K562 (cell line): Measurements from ENCODE around the gene KCNJ14.

Experiments used
- CTCF ChIP-seq, 3 experiments: IDR thresholded peaks in 2 of 3; conservative IDR thresholded peaks in 1 of 3; 2 replicates each; pipeline ENCODE4 v1.5.1; 2011 to 2012; ENCODE audit warnings: low read length in 3 of 3, mild to moderate bottlenecking in 3 of 3, control low read depth in 2 of 3, improper control_type of control experiment in 1 of 3, inconsistent platforms in 1 of 3, low read depth in 1 of 3, mixed read lengths in 1 of 3, moderate library complexity in 1 of 3; ENCODE audit not compliant: insufficient read depth in 2 of 3
- JUN ChIP-seq, 2 experiments: sonication (generic) in 1 of 2; formaldehyde crosslinking in 1 of 2; IDR thresholded peaks; 2 replicates each; pipeline versions ENCODE4 v1.6.1 to v1.8.0; 2012 to 2022; ENCODE audit warnings: borderline replicate concordance in 2 of 2, mild to moderate bottlenecking in 2 of 2, improper control_type of control experiment in 1 of 2, low read depth in 1 of 2, low read length in 1 of 2, missing genetic modification reagents in 1 of 2
- KLF10 ChIP-seq: fragments of 250-450 bp; sonication (Bioruptor Pico); IDR thresholded peaks from 2 replicates; pipeline ENCODE4 v1.6.1; 2021; ENCODE audit warnings: matching md5 sums
- MTF1 ChIP-seq: fragments of 250-450 bp; sonication (Bioruptor Pico); IDR thresholded peaks from 2 replicates; pipeline ENCODE4 v1.9.0; 2021; ENCODE audit warnings: moderate library complexity, mild to moderate bottlenecking, inconsistent platforms, borderline replicate concordance
- ZBTB33 ChIP-seq: sonication (generic); formaldehyde crosslinking; IDR thresholded peaks from 2 replicates; pipeline ENCODE4 v1.8.1; 2023; ENCODE audit warnings: mild to moderate bottlenecking, missing genetic modification reagents

GRCh38 chr19:48484931-48485612, 29.7 kb downstream of the KCNJ14 start:
- TF ChIP-seq MTF1 (no peak), CTCF (IDR thresholded peaks at IDR 0.05 in 2 of 3, conservative IDR thresholded peaks at IDR 0.05 in 1 of 3; ENCODE audit: insufficient read depth in 2 of 3, low read depth in 1 of 3, low read length in 3 of 3) (no peak), ZBTB33 (CRISPR knock-in tag) (no peak), KLF10 (CRISPR knock-in tag) (no peak), JUN (IDR thresholded peaks at IDR 0.05; ENCODE audit: borderline replicate concordance, low read depth, low read length) (no peak), JUN (CRISPR knock-in tag; IDR thresholded peaks at IDR 0.05; ENCODE audit: borderline replicate concordance) (no peak)
